HepG2 (cell line): ENCODE measurements around the gene EXOC6B. TPM values are rescaled to one million over a fixed set of nuclear protein-coding genes. Genes with fewer than 3 reads are reported as not detected.

Experiments used
- ATAC-seq: fragments of 200-7000 bp; cut with Tn5 transposase; 3 replicates; pipeline ENCODE4 v1.9.1; 2020; ENCODE audit warnings: mild to moderate bottlenecking, moderate library complexity
- BruUV-seq: library from RNA; stranded (reverse); fragments of 400-500 nt; replicated peaks from 2 replicates; lab custom pipeline; 2021; lab: Mats Ljungman, UMichigan
- CTCF ChIA-PET: fragments of 300-600 bp; formaldehyde crosslinking; extraction: SDS; loops from one replicate; lab custom pipeline; 2021; ENCODE audit warnings: low total read pairs, inconsistent platforms, low intra/inter-chr PET ratio; lab: Yijun Ruan, JAX
- POLR2A ChIA-PET: fragments of 350-600 bp; sonication (Branson Sonifier 250); formaldehyde crosslinking; loops from one replicate; lab custom pipeline; 2020; ENCODE audit warnings: antibody characterized with exemption, inconsistent platforms; lab: Yijun Ruan, JAX
- DNase-seq: peaks from one replicate; pipeline ENCODE4 v3.0.0-alpha.2; 2015; ENCODE audit warnings: low spot score
- FAIRE-seq: peaks from 3 replicates; lab custom pipeline; 2011; peaks lifted over from hg19 to GRCh38; lab: Jason Lieb, UNC
- H2AFZ ChIP-seq: one replicate; pipeline ENCODE4 v1.6.1; 2011; ENCODE audit warnings: low read length, inconsistent platforms
- H3K27ac ChIP-seq: fragments of 300-600 bp; 3 replicates; pipeline ENCODE4 v1.8.0; 2011; ENCODE audit warnings: mixed run types, mild to moderate bottlenecking, mixed read lengths, low read length, inconsistent platforms; ENCODE audit not compliant: insufficient read depth; ENCODE audit errors: extremely low read length
- H3K27me3 ChIP-seq, 2 experiments: fragments of 200-600 bp in 1 of 2; 2 replicates in 1 of 2; 3 replicates in 1 of 2; pipeline versions ENCODE4 v1.6.0 to v1.8.0; 2011; ENCODE audit warnings: low read length in 2 of 2, mild to moderate bottlenecking in 2 of 2, moderate library complexity in 2 of 2, inconsistent platforms in 1 of 2; ENCODE audit not compliant: insufficient read depth in 2 of 2, control insufficient read depth in 1 of 2
- H3K36me3 ChIP-seq, 2 experiments: fragments of 200-600 bp in 1 of 2; replicated peaks in 1 of 2; 2 replicates in 1 of 2; 3 replicates in 1 of 2; pipeline versions ENCODE4 v1.5.1 to v1.8.0; 2011; ENCODE audit warnings: low read length in 2 of 2, inconsistent platforms in 1 of 2; ENCODE audit not compliant: insufficient read depth in 2 of 2, control insufficient read depth in 1 of 2
- H3K4me1 ChIP-seq: 2 replicates; pipeline ENCODE4 v1.5.1; 2012; ENCODE audit warnings: low read length, inconsistent platforms; ENCODE audit not compliant: insufficient read depth
- H3K4me2 ChIP-seq: 2 replicates; pipeline ENCODE4 v1.6.0; 2011; ENCODE audit warnings: low read depth, low read length, inconsistent platforms
- H3K4me3 ChIP-seq, 3 experiments: fragments of 200-600 bp in 1 of 3; sonication (generic), shearing (Covaris generic) in 1 of 3; replicated peaks in 1 of 3; 2 replicates each; pipeline ENCODE4 v1.5.1; 2011 to 2016; ENCODE audit warnings: low read length in 3 of 3, inconsistent platforms in 2 of 3, low read depth in 2 of 3, mild to moderate bottlenecking in 2 of 3, control low read depth in 1 of 3, mixed read lengths in 1 of 3; ENCODE audit not compliant: insufficient read depth in 1 of 3
- H3K79me2 ChIP-seq: one replicate; pipeline ENCODE4 v1.6.1; 2011; ENCODE audit warnings: low read length, inconsistent platforms; ENCODE audit not compliant: insufficient read depth
- H3K9ac ChIP-seq: 2 replicates; pipeline ENCODE4 v1.6.0; 2011; ENCODE audit warnings: mild to moderate bottlenecking, low read depth, low read length, inconsistent platforms; ENCODE audit not compliant: insufficient read depth
- H3K9me3 ChIP-seq: 2 replicates; pipeline ENCODE4 v1.5.1; 2012; ENCODE audit warnings: mild to moderate bottlenecking, low read length
- H4K20me1 ChIP-seq: 2 replicates; pipeline ENCODE4 v1.6.0; 2011; ENCODE audit warnings: inconsistent platforms, mild to moderate bottlenecking, low read length, moderate library complexity; ENCODE audit not compliant: insufficient read depth
- DNMT1 ChIP-seq: sonication (generic); formaldehyde crosslinking; IDR thresholded peaks from 2 replicates; pipeline ENCODE4 v1.5.1; 2020; ENCODE audit warnings: mild to moderate bottlenecking, missing genetic modification reagents
- ETS1 ChIP-seq: sonication (generic); formaldehyde crosslinking; IDR thresholded peaks from 2 replicates; pipeline ENCODE4 v1.4.0; 2020; ENCODE audit warnings: missing genetic modification reagents
- MBD4 ChIP-seq: IDR thresholded peaks from 2 replicates; pipeline ENCODE4 v1.6.1; 2012; ENCODE audit warnings: low read length, inconsistent platforms, borderline replicate concordance
- MXD1 ChIP-seq: sonication (generic); formaldehyde crosslinking; IDR thresholded peaks from 2 replicates; pipeline ENCODE4 v1.4.0; 2020; ENCODE audit warnings: mild to moderate bottlenecking, missing genetic modification reagents
- PHF20 ChIP-seq: sonication (generic); formaldehyde crosslinking; IDR thresholded peaks from 2 replicates; pipeline ENCODE4 v1.5.0; 2020; ENCODE audit warnings: mild to moderate bottlenecking, missing genetic modification reagents
- SNAPC2 ChIP-seq: sonication (generic); formaldehyde crosslinking; IDR thresholded peaks from 2 replicates; pipeline ENCODE4 v1.8.1; 2022; ENCODE audit warnings: mild to moderate bottlenecking, missing genetic modification reagents
- SP140L ChIP-seq: sonication (generic); formaldehyde crosslinking; IDR thresholded peaks from 2 replicates; pipeline ENCODE4 v1.4.0; 2020; ENCODE audit warnings: missing genetic modification reagents, borderline replicate concordance
- THAP11 ChIP-seq: IDR thresholded peaks from 2 replicates; pipeline ENCODE4 v1.6.1; 2016; ENCODE audit warnings: missing biosample characterization, missing genetic modification reagents
- YEATS2 ChIP-seq: sonication (generic); formaldehyde crosslinking; IDR thresholded peaks from 2 replicates; pipeline ENCODE4 v1.4.0; 2020; ENCODE audit warnings: missing genetic modification reagents, borderline replicate concordance
- ZBTB4 ChIP-seq: sonication (generic); formaldehyde crosslinking; IDR thresholded peaks from 2 replicates; pipeline ENCODE4 v1.4.0; 2020; ENCODE audit warnings: missing genetic modification reagents, mild to moderate bottlenecking, borderline replicate concordance
- ZNF180 ChIP-seq: sonication (generic); formaldehyde crosslinking; IDR thresholded peaks from 2 replicates; pipeline ENCODE4 v1.4.0; 2020; ENCODE audit warnings: low read depth, missing genetic modification reagents, borderline replicate concordance
- ZNF430 ChIP-seq: sonication (generic); formaldehyde crosslinking; IDR thresholded peaks from 2 replicates; pipeline ENCODE4 v1.9.0; 2021; ENCODE audit warnings: mild to moderate bottlenecking, missing genetic modification reagents
- ZNF7 ChIP-seq: IDR thresholded peaks from 2 replicates; pipeline ENCODE4 v1.6.1; 2016; ENCODE audit warnings: missing biosample characterization, missing genetic modification reagents
- ZNF766 ChIP-seq: sonication (generic); formaldehyde crosslinking; IDR thresholded peaks from 2 replicates; pipeline ENCODE4 v1.5.0; 2020; ENCODE audit warnings: missing genetic modification reagents, borderline replicate concordance
- ZNF816 ChIP-seq: sonication (generic); formaldehyde crosslinking; IDR thresholded peaks from 2 replicates; pipeline ENCODE4 v1.8.0; 2022; ENCODE audit warnings: missing genetic modification reagents, mild to moderate bottlenecking, borderline replicate concordance
- WGBS: methylation state at CpG from one replicate; pipeline ENCODE4 v1.1.6; 2017; ENCODE audit warnings: low lambda C conversion rate; 5-methylcytosine and 5-hydroxymethylcytosine counted together
- in situ Hi-C: cut with HindIII; loops from 2 replicates; pipeline ENCODE4 v1.10.0; 2017; ENCODE audit warnings: low pct_unique_long_range_greater_than_20kb; ENCODE audit not compliant: extremely low pct_ligation_motif_present
- intact Hi-C: fragments of 100-400 bp; cut with micrococcal nuclease; formaldehyde crosslinking; loops from one replicate; pipeline ENCODE4 v1.10.0; 2022; ENCODE audit not compliant: unreplicated experiment
- polyA plus RNA-seq, 8 experiments: library from polyadenylated mRNA; depleted of rRNA in 3 of 8; stranded (reverse) in 7 of 8; unstranded in 1 of 8; fragments of >200 nt; fragmentation: Illumina TruSeq in 4 of 8; extraction: Trizol in 4 of 8; gene quantifications; 2 replicates each; pipeline versions ENCODE4 v1.2.1 to v1.2.3, GENCODE V29; 2011 to 2016; ENCODE audit warnings: low read depth in 4 of 8, missing spikeins in 1 of 8, mixed read lengths in 1 of 8; ENCODE audit not compliant: insufficient read depth in 1 of 8
- total RNA-seq, 5 experiments: library from RNA; depleted of rRNA; stranded (reverse); fragments of >200 nt; fragmentation: Illumina TruSeq; extraction: Trizol; gene quantifications; 2 replicates each; pipeline ENCODE4 v1.2.3, GENCODE V29; 2016; ENCODE audit warnings: low read depth in 1 of 5

The EXOC6B gene
- total and polyA plus RNA-seq, 2 of the 13 experiments (the other 11 are each of a cell fraction or from before 2014, with no cell fraction given) = 9.1 to 15.9 TPM

GRCh38 chr2:72291059-72291458 is 534.8 kb downstream of the EXOC6B start (continued):
- TF ChIP-seq ZBTB4 (CRISPR knock-in tag) = no peak
- TF ChIP-seq ZNF430 (CRISPR knock-in tag) = no peak
- no peak for TF ChIP-seq SNAPC2 (CRISPR knock-in tag)
- TF ChIP-seq THAP11 (CRISPR knock-in tag) = no peak
- no peak for TF ChIP-seq DNMT1 (CRISPR knock-in tag)
- no peak for TF ChIP-seq MXD1

GRCh38 chr2:72289736-72290135 is 536.1 kb downstream of the EXOC6B start:
- Histone ChIP-seq H3K27ac (no peak overlapping the region), H3K27me3 (no peaks in the 10 kb centered on the region), H3K36me3 (no peaks in the 10 kb centered on the region), H3K9me3 (no peaks in the 10 kb centered on the region), H3K4me2 (no peak overlapping the region), H3K4me3 (no peak overlapping the region), H4K20me1 (no peaks in the 10 kb centered on the region), H3K4me1 (no peaks in the 10 kb centered on the region), H3K9ac (no peak overlapping the region), H3K79me2 (no peaks in the 10 kb centered on the region), H2AFZ (no peak overlapping the region)
- no peak for DNase-seq
- POLR2A ChIA-PET = no interaction called here
- WGBS = 64% methylated on average over 3 of the region's 3 CpGs
- no peak for FAIRE-seq
- no peak for TF ChIP-seq YEATS2 (CRISPR knock-in tag)
- TF ChIP-seq ETS1 (CRISPR knock-in tag) = no peak
- no peak for TF ChIP-seq SP140L (CRISPR knock-in tag)
- no peak for TF ChIP-seq ZNF766 (CRISPR knock-in tag)
- TF ChIP-seq PHF20 (CRISPR knock-in tag) = no peak
- no peak for TF ChIP-seq ZNF7 (CRISPR knock-in tag)
- TF ChIP-seq ZNF816 = no peak
- no peak for TF ChIP-seq MBD4
- no peak for TF ChIP-seq ZNF180 (CRISPR knock-in tag)
- no TSS peak for BruUV-seq
- in situ Hi-C loops = no loop called here
- intact Hi-C loops = no loop called here
- no peak for ATAC-seq
- CTCF ChIA-PET = no interaction called here
